Neural progenitor cell (in vitro differentiated cells): Measurements from ENCODE around the gene DSCAML1.

Experiments
- CTCF ChIP-seq: fragments of 200-600 bp; sonication (generic); IDR thresholded peaks from 2 replicates; pipeline ENCODE4 v1.5.1; 2017; ENCODE audit warnings: antibody characterized with exemption, mild to moderate bottlenecking
- EZH2phosphoT487 ChIP-seq: fragments of 200-600 bp; sonication (generic); IDR thresholded peaks from 2 replicates; pipeline ENCODE4 v1.6.1; 2017; ENCODE audit warnings: antibody characterized with exemption

GRCh38 chr11:117501237-117501898 lies 295.6 kb downstream of the DSCAML1 start:
- TF ChIP-seq CTCF (no peak), EZH2phosphoT487 (no peak)
